ENCODE data around the gene IL15. TPM values are rescaled to one million over a fixed set of nuclear protein-coding genes. Genes with fewer than 3 reads are reported as not detected.
"Not testable (repeated sequence)": the region's sequence is repeated elsewhere in the genome, so short reads cannot be mapped to it uniquely, and the experiment has no call there.

The IL15 gene, protein sequence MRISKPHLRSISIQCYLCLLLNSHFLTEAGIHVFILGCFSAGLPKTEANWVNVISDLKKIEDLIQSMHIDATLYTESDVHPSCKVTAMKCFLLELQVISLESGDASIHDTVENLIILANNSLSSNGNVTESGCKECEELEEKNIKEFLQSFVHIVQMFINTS
- 10 to 100 TPM; 10.3 to 15.2 TPM for total RNA-seq
- polyA plus RNA-seq = 10 to 100 TPM; 11.3 to 19.7 TPM
- long read RNA-seq, donor 1, partial matches to known transcripts = 2 of 32 reads
- long read RNA-seq, donor 1, other reads (novel, unspliced or antisense) = 24 of 32 reads
- long read RNA-seq, donor 2, partial matches to known transcripts = 2 of 20 reads
- long read RNA-seq, donor 2, other reads (novel, unspliced or antisense) = 18 of 20 reads

DNA sequence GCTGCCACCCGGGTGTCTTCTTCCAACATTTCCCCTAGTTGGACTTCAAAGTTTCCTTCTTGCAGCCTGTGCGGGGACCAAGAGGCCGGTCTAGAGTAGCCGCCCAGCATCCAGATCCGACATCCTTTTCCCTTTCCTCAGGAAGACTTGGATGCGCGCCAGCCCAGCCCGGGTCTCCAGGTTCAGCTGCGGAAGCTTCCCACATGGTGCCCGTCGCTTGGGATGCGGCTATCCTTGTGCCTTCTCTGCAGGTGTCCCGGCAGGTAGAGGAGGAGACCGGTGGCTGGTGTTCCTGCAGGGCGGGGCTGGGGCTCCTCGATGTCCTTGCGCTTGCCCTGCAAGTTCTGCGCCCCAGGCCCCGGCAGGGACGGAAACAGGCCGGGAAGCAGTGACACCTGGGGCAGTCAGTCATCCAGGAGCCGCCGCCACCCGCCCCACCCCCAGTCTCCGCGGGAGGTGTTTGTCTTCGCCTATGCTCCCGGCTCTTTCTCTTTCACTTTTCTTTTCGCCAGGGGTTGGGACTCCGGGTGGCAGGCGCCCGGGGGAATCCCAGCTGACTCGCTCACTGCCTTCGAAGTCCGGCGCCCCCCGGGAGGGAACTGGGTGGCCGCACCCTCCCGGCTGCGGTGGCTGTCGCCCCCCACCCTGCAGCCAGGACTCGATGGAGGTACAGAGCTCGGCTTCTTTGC is at the start of gene IL15:
TSS of gene IL15 (plus strand) at position 502 of the 689 bp plus-strand sequence. CDS start 82,882 bp downstream, outside the sequence.
- WGBS, 2 donors = 0 to 1% methylated on average over 43 of the region's 43 CpGs
- peak; percentile 84 for ATAC-seq (ENCODE audit: low FRiP score)
- H3K27me3 ChIP-seq (ENCODE audit: control insufficient read depth in 1 of 2, insufficient read depth in 2 of 2, low read length in 1 of 2) = no peaks in the 10 kb centered on the region
- peak within 1 kb of the TSS; percentile 76 to 97 for H3K4me3 ChIP-seq (ENCODE audit: low read length in 2 of 2)
- peak; percentile 85 to 89 for DNase-seq
- H3K36me3 ChIP-seq (ENCODE audit: control insufficient read depth in 1 of 2, insufficient read depth in 2 of 2, low read length in 1 of 2) = no peaks in the 10 kb centered on the region
- intact Hi-C loops (cut with DNase I) = loop anchor here (5.0 kb wide), 2 partner anchors 284 to 289 kb away; no protein-coding TSS in a partner anchor
- peak within 1 kb of the TSS; percentile 62 to 76 for H3K27ac ChIP-seq (ENCODE audit: low read depth in 1 of 2, low read length in 2 of 2)
- peaks cover 0 to 3% of the 10 kb centered on the region in 2 donors for H3K4me1 ChIP-seq (ENCODE audit: control insufficient read depth in 1 of 2, insufficient read depth in 2 of 2, low read length in 2 of 2)
- no peaks in the 10 kb centered on the region for H3K9me3 ChIP-seq (ENCODE audit: control insufficient read depth, low read length)

DNA sequence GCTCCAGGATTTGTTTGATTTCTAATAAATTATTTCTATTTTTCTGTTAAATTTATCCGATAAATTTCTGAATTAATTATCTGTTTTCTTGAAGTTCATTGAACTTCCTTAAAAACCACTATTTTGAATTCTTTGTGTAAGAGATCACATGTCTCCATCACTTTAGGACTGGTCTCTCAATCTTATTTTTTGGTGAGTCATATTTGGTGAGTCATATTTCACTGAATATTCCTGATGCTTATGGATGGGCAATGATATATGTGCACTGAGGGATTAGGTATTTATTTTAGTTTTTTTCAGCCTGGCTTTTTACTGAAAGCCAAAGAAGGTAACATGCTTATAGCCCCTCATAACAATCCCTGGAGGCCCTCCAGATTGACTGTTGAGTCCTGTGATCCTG is 48.5 kb upstream of the IL15 start:
- ATAC-seq (ENCODE audit: low FRiP score) (no peak), DNase-seq (no peak)
- WGBS, 2 donors = 97 to 98% methylated on average over 1 of the region's 1 CpG
- H3K9me3 ChIP-seq (ENCODE audit: control insufficient read depth, low read length) = peaks cover 2% of the 10 kb centered on the region
- H3K27ac ChIP-seq (ENCODE audit: low read depth in 1 of 2, low read length in 2 of 2) = no peak overlapping the region
- intact Hi-C loops (cut with DNase I) = no loop called here
- H3K27me3 ChIP-seq (ENCODE audit: control insufficient read depth in 1 of 2, insufficient read depth in 2 of 2, low read length in 1 of 2) = no peaks in the 10 kb centered on the region
- H3K4me3 ChIP-seq (ENCODE audit: low read length in 2 of 2) = no peak overlapping the region
- no peaks in the 10 kb centered on the region for H3K36me3 ChIP-seq (ENCODE audit: control insufficient read depth in 1 of 2, insufficient read depth in 2 of 2, low read length in 1 of 2)
- H3K4me1 ChIP-seq (ENCODE audit: control insufficient read depth in 1 of 2, insufficient read depth in 2 of 2, low read length in 2 of 2) = no peaks in the 10 kb centered on the region

DNA sequence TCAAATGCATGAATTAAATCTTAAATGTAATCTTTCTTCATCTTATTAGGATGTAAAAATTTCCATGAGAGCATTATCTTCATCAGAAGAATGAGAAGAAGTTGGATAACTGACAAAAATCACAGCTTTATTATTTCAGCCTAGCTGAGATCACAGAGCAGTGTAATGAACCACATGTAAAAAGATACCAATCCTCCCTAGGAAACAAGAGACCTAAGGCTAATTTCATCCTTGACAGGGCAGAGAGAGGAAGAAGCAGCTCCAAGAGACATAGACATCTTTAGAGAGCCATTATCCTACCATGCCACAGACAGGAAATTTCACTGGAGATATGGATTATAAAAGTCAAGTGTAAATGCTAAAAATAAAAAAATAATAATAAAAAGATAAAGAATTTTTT is 40.9 kb upstream of the IL15 start:
- Histone ChIP-seq H3K27me3 (ENCODE audit: control insufficient read depth in 1 of 2, insufficient read depth in 2 of 2, low read length in 1 of 2) (no peaks in the 10 kb centered on the region), H3K9me3 (ENCODE audit: control insufficient read depth, low read length) (peaks cover 2% of the 10 kb centered on the region), H3K4me3 (ENCODE audit: low read length in 2 of 2) (no peak overlapping the region), H3K36me3 (ENCODE audit: control insufficient read depth in 1 of 2, insufficient read depth in 2 of 2, low read length in 1 of 2) (no peaks in the 10 kb centered on the region), H3K27ac (ENCODE audit: low read depth in 1 of 2, low read length in 2 of 2) (no peak overlapping the region), H3K4me1 (ENCODE audit: control insufficient read depth in 1 of 2, insufficient read depth in 2 of 2, low read length in 2 of 2) (no peaks in the 10 kb centered on the region)
- no peak for ATAC-seq (ENCODE audit: low FRiP score)
- no peak for DNase-seq
- intact Hi-C loops (cut with DNase I) = no loop called here

DNA sequence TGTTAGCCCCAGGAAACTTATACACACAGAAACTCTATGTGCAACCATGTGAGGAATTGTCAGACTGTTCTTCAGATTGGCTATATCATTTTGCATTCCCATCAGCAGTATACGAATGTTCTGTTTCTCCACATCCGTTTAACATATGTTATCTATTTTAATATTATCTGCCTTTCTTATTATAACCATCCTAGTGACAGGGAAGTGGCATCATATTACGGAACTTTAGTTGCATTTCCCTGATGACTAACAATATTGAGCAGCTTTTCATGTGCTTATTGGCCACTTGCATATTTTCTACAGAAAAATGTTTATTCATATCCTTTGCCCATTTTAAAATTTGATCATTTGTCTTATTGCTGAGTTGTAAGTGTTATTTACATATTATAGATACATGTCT is 36.5 kb upstream of the IL15 start:
- Histone ChIP-seq H3K4me3 (ENCODE audit: low read length in 2 of 2) (no peak overlapping the region), H3K27ac (ENCODE audit: low read depth in 1 of 2, low read length in 2 of 2) (no peak overlapping the region), H3K9me3 (ENCODE audit: control insufficient read depth, low read length) (no peaks in the 10 kb centered on the region), H3K4me1 (ENCODE audit: control insufficient read depth in 1 of 2, insufficient read depth in 2 of 2, low read length in 2 of 2) (no peaks in the 10 kb centered on the region), H3K36me3 (ENCODE audit: control insufficient read depth in 1 of 2, insufficient read depth in 2 of 2, low read length in 1 of 2) (no peaks in the 10 kb centered on the region), H3K27me3 (ENCODE audit: control insufficient read depth in 1 of 2, insufficient read depth in 2 of 2, low read length in 1 of 2) (no peaks in the 10 kb centered on the region)
- DNase-seq (no peak), ATAC-seq (ENCODE audit: low FRiP score) (no peak)
- intact Hi-C loops (cut with DNase I) = no loop called here
- 64 to 80% methylated on average over 3 of the region's 3 CpGs for WGBS, 2 donors

DNA sequence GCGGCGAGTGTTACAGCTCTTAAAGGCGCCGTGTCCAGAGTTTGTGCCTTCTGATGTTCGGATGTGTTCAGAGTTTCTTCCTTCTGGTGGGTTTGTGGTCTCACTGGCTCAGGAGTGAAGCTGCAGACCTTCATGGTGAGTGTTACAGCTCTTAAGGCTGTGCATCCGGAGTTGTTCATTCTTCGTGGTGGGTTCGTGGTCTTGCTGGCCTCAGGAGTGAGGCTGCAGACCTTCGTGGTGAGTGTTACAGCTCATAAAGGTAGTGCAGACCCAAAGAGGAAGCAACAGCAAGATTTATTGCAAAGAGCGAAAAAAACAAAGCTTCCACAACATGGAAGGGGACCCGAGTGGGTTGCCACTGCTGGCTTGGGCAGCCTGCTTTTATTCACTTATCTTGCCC is 31.7 kb upstream of the IL15 start:
- intact Hi-C loops (cut with DNase I) = not testable (repeated sequence)
- WGBS, 2 donors = 85 to 91% methylated on average over 11 of the region's 11 CpGs

DNA sequence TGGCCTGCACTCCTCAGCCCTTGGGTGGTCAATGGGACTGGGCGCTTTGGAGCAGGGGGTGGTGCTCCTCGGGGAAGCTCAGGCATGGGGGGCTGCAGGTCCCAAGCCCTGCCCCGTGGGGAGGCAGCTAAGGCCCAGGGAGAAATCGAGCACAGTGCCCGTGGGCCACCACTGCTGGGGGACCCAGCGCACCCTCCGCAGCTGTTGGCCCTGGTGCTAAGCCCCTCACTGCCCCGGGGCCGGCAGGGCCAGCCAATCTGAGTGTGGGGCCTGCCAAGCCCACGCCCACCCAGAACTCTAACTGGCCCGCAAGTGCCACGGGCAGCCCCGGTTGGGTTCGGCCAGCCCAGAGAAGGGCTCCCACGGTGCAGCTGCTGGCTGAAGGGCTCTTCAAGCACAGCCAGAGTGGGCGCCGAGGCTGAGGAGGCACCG is 30.9 kb upstream of the IL15 start:
- ATAC-seq (ENCODE audit: low FRiP score) = no peak
- peak in 1 of 2 donors; percentile 47 for DNase-seq
- Histone ChIP-seq H3K27ac (ENCODE audit: low read depth in 1 of 2, low read length in 2 of 2) (no peak overlapping the region), H3K27me3 (ENCODE audit: control insufficient read depth in 1 of 2, insufficient read depth in 2 of 2, low read length in 1 of 2) (no peaks in the 10 kb centered on the region), H3K4me1 (ENCODE audit: control insufficient read depth in 1 of 2, insufficient read depth in 2 of 2, low read length in 2 of 2) (no peaks in the 10 kb centered on the region), H3K4me3 (ENCODE audit: low read length in 2 of 2) (no peak overlapping the region), H3K9me3 (ENCODE audit: control insufficient read depth, low read length) (no peaks in the 10 kb centered on the region), H3K36me3 (ENCODE audit: control insufficient read depth in 1 of 2, insufficient read depth in 2 of 2, low read length in 1 of 2) (no peaks in the 10 kb centered on the region)
- intact Hi-C loops (cut with DNase I) = no loop called here
- WGBS, 2 donors = 91 to 94% methylated on average over 18 of the region's 18 CpGs

More for the DNA sequence above, 31.7 kb upstream of the IL15 start:
- not testable (repeated sequence) for DNase-seq; ATAC-seq (ENCODE audit: low FRiP score); H3K36me3 ChIP-seq (ENCODE audit: control insufficient read depth in 1 of 2, insufficient read depth in 2 of 2, low read length in 1 of 2); H3K9me3 ChIP-seq (ENCODE audit: control insufficient read depth, low read length); H3K4me1 ChIP-seq (ENCODE audit: control insufficient read depth in 1 of 2, insufficient read depth in 2 of 2, low read length in 2 of 2); H3K27me3 ChIP-seq (ENCODE audit: control insufficient read depth in 1 of 2, insufficient read depth in 2 of 2, low read length in 1 of 2); H3K4me3 ChIP-seq (ENCODE audit: low read length in 2 of 2); H3K27ac ChIP-seq (ENCODE audit: low read depth in 1 of 2, low read length in 2 of 2)

DNA sequence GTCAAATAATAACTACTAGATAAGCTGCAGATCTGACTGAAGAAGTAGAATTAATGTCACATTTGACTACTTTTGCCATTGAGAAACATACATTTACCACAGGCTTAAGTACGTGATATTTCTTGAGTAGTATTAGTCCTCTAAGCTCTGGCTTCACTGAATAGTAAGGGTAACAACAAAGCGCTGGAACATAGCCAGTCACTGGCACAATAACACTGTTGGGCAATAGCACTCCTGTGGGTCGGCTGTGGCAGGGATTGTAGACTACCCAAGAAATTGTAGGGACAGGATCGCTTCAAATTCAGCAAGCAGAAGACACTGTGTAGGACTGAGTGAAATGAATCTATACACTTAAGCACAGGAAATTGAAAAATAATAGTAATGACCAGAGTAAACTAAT is 27.1 kb upstream of the IL15 start:
- intact Hi-C loops (cut with DNase I) = no loop called here
- no peaks in the 10 kb centered on the region for H3K27me3 ChIP-seq (ENCODE audit: control insufficient read depth in 1 of 2, insufficient read depth in 2 of 2, low read length in 1 of 2)
- 58 to 63% methylated on average over 4 of the region's 4 CpGs for WGBS, 2 donors
- DNase-seq (no peak), ATAC-seq (ENCODE audit: low FRiP score) (no peak)
- H3K4me3 ChIP-seq (ENCODE audit: low read length in 2 of 2) = no peak overlapping the region
- no peak overlapping the region for H3K27ac ChIP-seq (ENCODE audit: low read depth in 1 of 2, low read length in 2 of 2)
- H3K4me1 ChIP-seq (ENCODE audit: control insufficient read depth in 1 of 2, insufficient read depth in 2 of 2, low read length in 2 of 2) = no peaks in the 10 kb centered on the region
- no peaks in the 10 kb centered on the region for H3K36me3 ChIP-seq (ENCODE audit: control insufficient read depth in 1 of 2, insufficient read depth in 2 of 2, low read length in 1 of 2)
- H3K9me3 ChIP-seq (ENCODE audit: control insufficient read depth, low read length) = no peaks in the 10 kb centered on the region

DNA sequence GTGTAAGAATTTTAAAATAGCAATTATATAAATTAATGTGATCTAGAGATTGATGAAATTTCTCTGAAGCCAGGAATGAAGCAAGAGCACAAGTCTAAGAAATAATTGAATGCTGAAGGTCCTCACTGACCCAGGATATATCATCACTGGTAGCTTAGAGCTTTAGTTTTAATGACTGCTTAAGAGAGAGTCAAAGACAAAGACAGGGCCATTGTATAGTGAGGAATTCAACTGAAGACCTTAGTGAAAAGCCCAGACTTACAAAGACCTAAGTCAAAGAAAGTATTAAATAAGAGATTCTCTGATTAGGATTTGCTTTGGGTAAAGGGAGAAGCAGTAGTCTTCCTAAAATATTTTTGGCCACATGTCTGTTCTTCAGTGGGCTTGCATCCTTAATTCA is 26.0 kb upstream of the IL15 start:
- H3K4me3 ChIP-seq (ENCODE audit: low read length in 2 of 2) = no peak overlapping the region
- intact Hi-C loops (cut with DNase I) = no loop called here
- no peaks in the 10 kb centered on the region for H3K4me1 ChIP-seq (ENCODE audit: control insufficient read depth in 1 of 2, insufficient read depth in 2 of 2, low read length in 2 of 2)
- H3K36me3 ChIP-seq (ENCODE audit: control insufficient read depth in 1 of 2, insufficient read depth in 2 of 2, low read length in 1 of 2) = no peaks in the 10 kb centered on the region
- no peak for DNase-seq
- H3K9me3 ChIP-seq (ENCODE audit: control insufficient read depth, low read length) = no peaks in the 10 kb centered on the region
- no peak overlapping the region for H3K27ac ChIP-seq (ENCODE audit: low read depth in 1 of 2, low read length in 2 of 2)
- no peaks in the 10 kb centered on the region for H3K27me3 ChIP-seq (ENCODE audit: control insufficient read depth in 1 of 2, insufficient read depth in 2 of 2, low read length in 1 of 2)
- no peak for ATAC-seq (ENCODE audit: low FRiP score)

Measured in aorta (tissue), 5 donors.